ENCODE measurements around the gene LAMA3.

DNA sequence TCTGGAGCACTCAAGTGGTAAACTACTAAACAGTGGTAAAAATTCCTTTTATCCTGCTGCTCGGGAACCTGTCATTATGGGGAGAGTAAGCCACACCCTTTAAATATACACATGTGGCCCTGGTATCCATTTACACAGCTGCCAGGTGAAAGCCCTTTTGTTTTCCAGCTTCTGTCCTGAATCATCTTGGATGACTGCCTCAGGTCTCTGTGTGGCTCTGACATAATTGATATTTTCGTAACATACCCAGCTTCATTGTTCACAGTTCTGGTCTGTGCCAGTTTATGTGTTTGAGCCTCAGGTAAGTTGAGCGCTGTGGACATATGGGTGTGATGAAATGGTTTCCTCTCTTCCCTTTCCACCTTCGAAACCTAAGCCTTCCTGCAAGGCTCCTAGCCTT is 309.6 kb downstream of the LAMA3 start:
- TF ChIP-seq CTCF (conservative IDR thresholded peaks at IDR 0.05 in 1 of 2, IDR thresholded peaks at IDR 0.05 in 1 of 2; ENCODE audit: extremely low read depth in 1 of 2, insufficient read depth in 1 of 2, low read depth in 1 of 2, low read length in 2 of 2) (no peak), EZH2 (IDR thresholded peaks at IDR 0.05; ENCODE audit: borderline replicate concordance, low read length) (no peak)

All from mammary epithelial cell (primary cell).